Caco-2 (cell line): ENCODE results near the gene CIT. TPM values are rescaled to one million over a fixed set of nuclear protein-coding genes. Genes with fewer than 3 reads are reported as not detected.

Experiments used
- BruUV-seq: library from RNA; stranded (reverse); fragments of 400-500 nt; replicated peaks from 2 replicates; lab custom pipeline; 2021; lab: Mats Ljungman, UMichigan
- CTCF ChIA-PET: fragments of 300-600 bp; sonication (Branson Sonifier 250); formaldehyde crosslinking; loops from one replicate; lab custom pipeline; 2022; ENCODE audit warnings: antibody characterized with exemption; lab: Charles Lee
- POLR2A ChIA-PET: fragments of 300-600 bp; sonication (Branson Sonifier 250); formaldehyde crosslinking; loops from one replicate; lab custom pipeline; 2022; ENCODE audit warnings: antibody characterized with exemption; lab: Charles Lee
- DNase-seq, 2 experiments: peaks; one replicate each; pipeline versions ENCODE4 v3.0.0 to v3.0.0-alpha.2; 2020 to 2022
- H3K27me3 ChIP-seq: replicated peaks from 2 replicates; pipeline ENCODE4 v1.6.0; 2011; ENCODE audit warnings: low read length; ENCODE audit not compliant: control insufficient read depth, insufficient read depth
- H3K36me3 ChIP-seq: 2 replicates; pipeline ENCODE4 v1.5.1; 2011; ENCODE audit warnings: low read length; ENCODE audit not compliant: control insufficient read depth, insufficient read depth
- H3K4me1 ChIP-seq: fragments of 250-450 bp; sonication (Bioruptor Pico); 2 replicates; pipeline ENCODE4 v1.5.1; 2020; ENCODE audit warnings: mild to moderate bottlenecking
- H3K4me3 ChIP-seq: 2 replicates; pipeline ENCODE4 v1.5.1; 2011; ENCODE audit warnings: low read depth, mild to moderate bottlenecking, control low read depth, low read length
- H3K9me3 ChIP-seq: fragments of 250-450 bp; sonication (Bioruptor Pico); 2 replicates; pipeline ENCODE4 v1.5.1; 2020; ENCODE audit warnings: mild to moderate bottlenecking, moderate library complexity
- H3K27ac Mint-ChIP-seq: one replicate; pipeline ENCODE4 v1.8.0; 2022; ENCODE audit warnings: mixed read lengths; ENCODE audit not compliant: unreplicated experiment
- H3K27me3 Mint-ChIP-seq: one replicate; pipeline ENCODE4 v1.8.0; 2022; ENCODE audit warnings: mixed read lengths; ENCODE audit not compliant: insufficient read depth, unreplicated experiment
- H3K36me3 Mint-ChIP-seq: one replicate; pipeline ENCODE4 v1.8.0; 2022; ENCODE audit warnings: mild to moderate bottlenecking, mixed read lengths; ENCODE audit not compliant: insufficient read depth, unreplicated experiment
- H3K4me1 Mint-ChIP-seq: one replicate; pipeline ENCODE4 v1.8.0; 2022; ENCODE audit warnings: low read depth, mixed read lengths; ENCODE audit not compliant: unreplicated experiment
- H3K4me3 Mint-ChIP-seq: one replicate; pipeline ENCODE4 v1.8.0; 2022; ENCODE audit warnings: mild to moderate bottlenecking, moderate library complexity, mixed read lengths; ENCODE audit not compliant: unreplicated experiment
- H3K9me3 Mint-ChIP-seq: one replicate; pipeline ENCODE4 v1.8.0; 2022; ENCODE audit warnings: mixed read lengths; ENCODE audit not compliant: unreplicated experiment
- intact Hi-C: fragments of 100-400 bp; cut with micrococcal nuclease; formaldehyde crosslinking; loops from one replicate; pipeline ENCODE4 v1.10.0; 2022; ENCODE audit not compliant: unreplicated experiment
- total RNA-seq: library from RNA; stranded (reverse); gene quantifications from 2 replicates; pipeline ENCODE4 v1.2.3, GENCODE V29; 2022
- TF ChIP-seq, protein P1 (sequence below), 2 experiments: fragments of 200-600 bp in 1 of 2; IDR thresholded peaks; 1 replicate in 1 of 2; 2 replicates in 1 of 2; pipeline versions ENCODE4 v1.5.1 to v1.8.0; 2011 to 2022; ENCODE audit warnings: antibody characterized with exemption in 1 of 2, control low read depth in 1 of 2, inconsistent platforms in 1 of 2, low read depth in 1 of 2, low read length in 1 of 2, mild to moderate bottlenecking in 1 of 2, moderate library complexity in 1 of 2; ENCODE audit not compliant: insufficient read depth in 1 of 2, severe bottlenecking in 1 of 2, unreplicated experiment in 1 of 2

The CIT gene
- total RNA-seq, 1 experiment from 2014 or later, result 55.9 TPM

DNA sequence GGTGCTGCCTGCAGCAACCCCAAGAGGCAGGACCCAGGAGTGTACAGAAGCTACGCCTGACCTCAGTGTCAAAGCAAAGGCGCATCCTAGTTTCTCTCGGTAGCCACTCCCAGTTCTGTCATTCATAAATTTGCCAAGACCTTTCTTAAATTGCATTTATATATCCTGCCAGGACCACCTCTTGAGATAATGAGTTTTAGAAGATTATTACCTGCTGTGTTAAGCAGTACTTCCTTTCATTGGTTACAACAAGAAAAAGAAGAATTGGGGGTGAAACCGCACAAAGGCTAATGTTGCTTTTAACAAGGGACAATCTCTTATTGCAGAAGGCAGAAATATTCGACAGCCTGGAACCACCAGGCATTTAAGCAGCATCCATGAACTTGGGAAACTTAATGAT is 57.8 kb downstream of the CIT start:
- H3K36me3 Mint-ChIP-seq, result peaks cover 23% of the 10 kb centered on the region
- ChIA-PET POLR2A (no interaction called here), CTCF (no interaction called here)
- intact Hi-C loops, result no loop called here
- Histone ChIP-seq H3K27me3 (no peaks in the 10 kb centered on the region), H3K36me3 (no peaks in the 10 kb centered on the region), H3K9me3 (no peaks in the 10 kb centered on the region), H3K4me1 (no peaks in the 10 kb centered on the region), H3K4me3 (no peak overlapping the region)
- no peak overlapping the region for H3K27ac Mint-ChIP-seq
- H3K4me1 Mint-ChIP-seq, result no peaks in the 10 kb centered on the region
- H3K9me3 Mint-ChIP-seq, result no peaks in the 10 kb centered on the region
- DNase-seq, result no peak
- TF ChIP-seq, protein P1, sequence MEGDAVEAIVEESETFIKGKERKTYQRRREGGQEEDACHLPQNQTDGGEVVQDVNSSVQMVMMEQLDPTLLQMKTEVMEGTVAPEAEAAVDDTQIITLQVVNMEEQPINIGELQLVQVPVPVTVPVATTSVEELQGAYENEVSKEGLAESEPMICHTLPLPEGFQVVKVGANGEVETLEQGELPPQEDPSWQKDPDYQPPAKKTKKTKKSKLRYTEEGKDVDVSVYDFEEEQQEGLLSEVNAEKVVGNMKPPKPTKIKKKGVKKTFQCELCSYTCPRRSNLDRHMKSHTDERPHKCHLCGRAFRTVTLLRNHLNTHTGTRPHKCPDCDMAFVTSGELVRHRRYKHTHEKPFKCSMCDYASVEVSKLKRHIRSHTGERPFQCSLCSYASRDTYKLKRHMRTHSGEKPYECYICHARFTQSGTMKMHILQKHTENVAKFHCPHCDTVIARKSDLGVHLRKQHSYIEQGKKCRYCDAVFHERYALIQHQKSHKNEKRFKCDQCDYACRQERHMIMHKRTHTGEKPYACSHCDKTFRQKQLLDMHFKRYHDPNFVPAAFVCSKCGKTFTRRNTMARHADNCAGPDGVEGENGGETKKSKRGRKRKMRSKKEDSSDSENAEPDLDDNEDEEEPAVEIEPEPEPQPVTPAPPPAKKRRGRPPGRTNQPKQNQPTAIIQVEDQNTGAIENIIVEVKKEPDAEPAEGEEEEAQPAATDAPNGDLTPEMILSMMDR (IDR thresholded peaks at IDR 0.05; ENCODE audit: insufficient read depth in 1 of 2, low read depth in 1 of 2, low read length in 1 of 2, severe bottlenecking in 1 of 2, unreplicated experiment in 1 of 2), result no peak
- BruUV-seq, result no TSS peak
- no peak overlapping the region for H3K4me3 Mint-ChIP-seq
- no peaks in the 10 kb centered on the region for H3K27me3 Mint-ChIP-seq

DNA sequence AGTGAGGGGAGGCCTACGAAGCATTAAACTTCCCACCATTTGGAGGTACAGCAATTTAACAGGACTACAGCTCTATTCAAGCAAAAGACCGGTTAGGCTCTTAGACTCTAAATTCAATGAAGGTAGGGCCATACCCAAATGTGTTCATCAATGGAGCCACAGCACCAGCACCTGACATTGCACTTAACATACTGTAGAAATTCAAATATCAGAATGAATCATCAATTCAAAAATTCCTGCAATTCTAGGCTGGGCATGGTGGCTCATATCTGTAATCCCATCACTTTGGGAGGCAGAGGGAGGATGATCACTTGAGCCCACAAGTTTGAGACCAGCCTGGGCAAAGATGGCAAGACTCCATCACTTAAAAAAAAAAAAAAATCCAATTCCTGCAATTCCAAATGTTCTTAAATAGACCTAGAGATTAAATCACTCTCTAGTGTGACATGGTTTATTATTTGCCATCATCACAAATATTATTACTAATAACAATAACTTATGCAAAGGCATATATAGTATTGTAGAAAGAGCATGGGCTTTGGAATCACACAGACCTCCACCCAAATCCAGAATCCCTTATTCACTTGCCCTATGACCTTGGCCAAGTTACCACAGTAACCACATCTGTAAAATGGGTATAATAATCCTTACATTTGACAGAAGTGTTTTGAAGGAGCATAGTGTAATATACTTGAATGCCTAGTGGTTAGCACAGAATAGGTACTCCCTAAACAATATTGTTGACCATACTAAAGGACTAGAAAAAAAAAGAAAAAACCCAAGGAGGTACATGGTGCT is 59.4 kb downstream of the CIT start:
- H3K4me3 Mint-ChIP-seq, result no peak overlapping the region
- BruUV-seq, result no TSS peak
- Histone ChIP-seq H3K27me3 (no peaks in the 10 kb centered on the region), H3K9me3 (no peaks in the 10 kb centered on the region), H3K36me3 (no peaks in the 10 kb centered on the region; the same call in 1 of the 2 replicates), H3K4me3 (no peak overlapping the region), H3K4me1 (no peaks in the 10 kb centered on the region)
- H3K27me3 Mint-ChIP-seq, result no peaks in the 10 kb centered on the region
- peaks cover 20% of the 10 kb centered on the region for H3K36me3 Mint-ChIP-seq
- no peaks in the 10 kb centered on the region for H3K4me1 Mint-ChIP-seq
- no peak for DNase-seq
- POLR2A ChIA-PET, result no interaction called here
- no peak overlapping the region for H3K27ac Mint-ChIP-seq
- H3K9me3 Mint-ChIP-seq, result no peaks in the 10 kb centered on the region
- intact Hi-C loops, result no loop called here
- CTCF ChIA-PET, result no interaction called here
- TF ChIP-seq, protein P1 (IDR thresholded peaks at IDR 0.05; ENCODE audit: insufficient read depth in 1 of 2, low read depth in 1 of 2, low read length in 1 of 2, severe bottlenecking in 1 of 2, unreplicated experiment in 1 of 2), result no peak

DNA sequence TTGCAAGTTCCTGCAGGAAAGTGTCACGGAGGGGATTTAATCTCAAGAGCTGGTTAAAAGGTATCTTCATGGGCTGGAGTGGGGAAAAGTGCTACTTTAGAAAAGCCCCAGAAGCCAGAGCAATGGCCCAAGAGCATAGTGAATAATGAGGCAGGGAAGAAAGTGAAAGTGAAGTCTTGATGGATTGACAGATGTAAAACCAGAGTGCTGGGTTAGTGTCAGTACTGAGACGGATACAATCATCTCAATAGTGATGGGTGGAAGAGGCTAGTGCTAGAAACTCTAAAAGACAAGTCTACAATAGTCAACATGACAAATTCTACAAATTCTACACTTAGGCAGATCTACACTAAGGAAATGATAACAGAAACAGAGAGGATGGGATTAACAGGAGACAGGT is 68.1 kb downstream of the CIT start:
- TF ChIP-seq, protein P1 (IDR thresholded peaks at IDR 0.05; ENCODE audit: insufficient read depth in 1 of 2, low read depth in 1 of 2, low read length in 1 of 2, severe bottlenecking in 1 of 2, unreplicated experiment in 1 of 2), result no peak
- intact Hi-C loops, result no loop called here
- BruUV-seq, result no TSS peak

More for the DNA sequence above, 68.1 kb downstream of the CIT start:
- H3K27me3 Mint-ChIP-seq, result no peaks in the 10 kb centered on the region
- H3K9me3 Mint-ChIP-seq, result peaks cover 10% of the 10 kb centered on the region
- Histone ChIP-seq H3K36me3 (no peaks in the 10 kb centered on the region; the same call in 1 of the 2 replicates), H3K27me3 (no peaks in the 10 kb centered on the region), H3K9me3 (no peaks in the 10 kb centered on the region), H3K4me3 (no peak overlapping the region), H3K4me1 (no peaks in the 10 kb centered on the region)
- H3K4me3 Mint-ChIP-seq, result no peak overlapping the region
- ChIA-PET CTCF (no interaction called here), POLR2A (no interaction called here)
- H3K27ac Mint-ChIP-seq, result no peak overlapping the region
- no peak for DNase-seq
- H3K4me1 Mint-ChIP-seq, result peaks cover 6% of the 10 kb centered on the region
- peaks cover 38% of the 10 kb centered on the region for H3K36me3 Mint-ChIP-seq
